Measurements from ENCODE around the gene MIF4GD.

DNA sequence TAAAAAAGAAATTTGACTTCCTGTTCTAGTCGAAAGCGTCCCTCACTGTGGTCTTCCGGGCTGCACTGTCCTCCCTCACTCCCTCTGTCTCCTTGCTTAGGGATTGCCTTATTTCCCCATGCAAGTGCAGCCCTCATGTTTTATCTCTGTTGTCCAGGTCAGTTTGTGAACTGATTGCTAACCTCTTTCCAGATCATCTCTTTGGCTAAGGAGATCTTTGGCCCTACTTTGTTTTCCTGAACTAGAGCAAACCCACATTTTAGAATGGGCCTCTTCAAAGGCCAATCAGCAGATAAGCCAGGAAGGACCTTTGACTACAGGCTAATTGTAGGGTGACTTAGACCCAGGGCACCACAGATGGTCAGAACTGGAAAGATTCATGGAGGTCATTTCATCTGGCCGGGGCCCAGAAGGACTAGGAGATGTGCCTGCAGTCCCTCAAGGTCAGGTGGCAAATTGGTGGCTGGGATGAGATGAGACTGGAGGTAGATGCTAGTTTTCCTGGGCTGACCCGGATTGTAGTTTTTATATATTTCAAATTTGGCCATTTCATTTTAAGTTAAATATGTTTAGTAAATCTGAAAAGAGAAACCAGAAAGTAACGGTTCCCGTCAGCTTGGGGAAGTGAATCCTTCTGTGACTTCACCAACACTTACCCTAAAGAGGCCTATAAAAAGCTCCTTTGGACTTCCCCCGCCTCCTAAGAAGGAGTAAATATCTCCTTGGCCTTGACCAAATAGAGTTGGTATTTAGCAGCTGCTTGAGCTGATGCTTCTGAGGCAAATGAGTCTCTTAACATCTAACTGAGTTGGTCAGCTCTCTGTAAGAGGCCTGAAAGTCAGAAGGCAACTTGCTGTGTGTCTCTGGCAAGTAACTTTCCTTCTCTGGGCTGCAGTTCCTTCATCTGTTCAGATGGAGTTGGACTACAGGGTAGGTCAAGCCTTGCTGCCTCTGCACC, 24.4 kb upstream of the MIF4GD start:
- TF ChIP-seq, protein P1, sequence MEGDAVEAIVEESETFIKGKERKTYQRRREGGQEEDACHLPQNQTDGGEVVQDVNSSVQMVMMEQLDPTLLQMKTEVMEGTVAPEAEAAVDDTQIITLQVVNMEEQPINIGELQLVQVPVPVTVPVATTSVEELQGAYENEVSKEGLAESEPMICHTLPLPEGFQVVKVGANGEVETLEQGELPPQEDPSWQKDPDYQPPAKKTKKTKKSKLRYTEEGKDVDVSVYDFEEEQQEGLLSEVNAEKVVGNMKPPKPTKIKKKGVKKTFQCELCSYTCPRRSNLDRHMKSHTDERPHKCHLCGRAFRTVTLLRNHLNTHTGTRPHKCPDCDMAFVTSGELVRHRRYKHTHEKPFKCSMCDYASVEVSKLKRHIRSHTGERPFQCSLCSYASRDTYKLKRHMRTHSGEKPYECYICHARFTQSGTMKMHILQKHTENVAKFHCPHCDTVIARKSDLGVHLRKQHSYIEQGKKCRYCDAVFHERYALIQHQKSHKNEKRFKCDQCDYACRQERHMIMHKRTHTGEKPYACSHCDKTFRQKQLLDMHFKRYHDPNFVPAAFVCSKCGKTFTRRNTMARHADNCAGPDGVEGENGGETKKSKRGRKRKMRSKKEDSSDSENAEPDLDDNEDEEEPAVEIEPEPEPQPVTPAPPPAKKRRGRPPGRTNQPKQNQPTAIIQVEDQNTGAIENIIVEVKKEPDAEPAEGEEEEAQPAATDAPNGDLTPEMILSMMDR (conservative IDR thresholded peaks at IDR 0.05) = no peak
- TF ChIP-seq ZFX (IDR thresholded peaks at IDR 0.05) = no peak

All from C4-2B (cell line).